NCI-H1417 (cell line): Measurements from ENCODE around the gene ANKRD13C.
"Not testable (repeated sequence)": the region's sequence is repeated elsewhere in the genome, so short reads cannot be mapped to it uniquely, and the experiment has no call there.

Experiments used
- DNase-seq, 3 experiments: peaks; one replicate each; lab custom pipeline; 2025; lab: John Stamatoyannopoulos, UW

ANKRD13C gene

GRCh38 chr1:70360321-70360720 is 5.8 kb upstream of the ANKRD13C start:
- DNase-seq, result no peak

- DNase-seq, result no peak
These were observed 4.5 kb upstream of the ANKRD13C start for GRCh38 chr1:70358921-70359564.

GRCh38 chr1:70355920-70356319 is 1.4 kb upstream of the ANKRD13C start:
- no peak for DNase-seq

- no peak for DNase-seq
These were observed 537 bp upstream of the ANKRD13C start for GRCh38 chr1:70355111-70355407.

- DNase-seq, result peak in 1 of 3 experiments; percentile 59
These were observed 756 bp downstream of the ANKRD13C start for GRCh38 chr1:70353601-70354331.

GRCh38 chr1:70353044-70353443 is 1.5 kb downstream of the ANKRD13C start:
- no peak for DNase-seq

GRCh38 chr1:70349799-70350198 is 4.7 kb downstream of the ANKRD13C start:
- not testable (repeated sequence) for DNase-seq

GRCh38 chr1:70348399-70349165 is 5.9 kb downstream of the ANKRD13C start:
- DNase-seq, result no peak

GRCh38 chr1:70339644-70340043 is 14.9 kb downstream of the ANKRD13C start:
- not testable (repeated sequence) for DNase-seq

GRCh38 chr1:70336050-70336449 is 18.5 kb downstream of the ANKRD13C start:
- DNase-seq, result no peak

- no peak for DNase-seq
These were observed 20.1 kb downstream of the ANKRD13C start for GRCh38 chr1:70334436-70334835.

- no peak for DNase-seq
These were observed 21.3 kb downstream of the ANKRD13C start for GRCh38 chr1:70333245-70333644.

GRCh38 chr1:70331962-70332361 is 22.6 kb downstream of the ANKRD13C start:
- no peak for DNase-seq

GRCh38 chr1:70327306-70328076 is 27.0 kb downstream of the ANKRD13C start:
- no peak for DNase-seq

- DNase-seq, result no peak
These were observed 29.8 kb downstream of the ANKRD13C start for GRCh38 chr1:70324683-70325082.

GRCh38 chr1:70319750-70320149 is 34.8 kb downstream of the ANKRD13C start:
- DNase-seq, result no peak

GRCh38 chr1:70318191-70318590 is 36.3 kb downstream of the ANKRD13C start:
- no peak for DNase-seq

- DNase-seq, result no peak
These were observed 37.4 kb downstream of the ANKRD13C start for GRCh38 chr1:70317087-70317486.

- DNase-seq, result no peak
These were observed 38.7 kb downstream of the ANKRD13C start for GRCh38 chr1:70315782-70316181.

- no peak for DNase-seq
These were observed 39.7 kb downstream of the ANKRD13C start for GRCh38 chr1:70314706-70315304.

- no peak for DNase-seq
These were observed 43.2 kb downstream of the ANKRD13C start for GRCh38 chr1:70311369-70311768.

- DNase-seq, result no peak
These were observed 55.0 kb downstream of the ANKRD13C start for GRCh38 chr1:70299472-70299871.
